Caco-2 (cell line): Measurements from ENCODE around the gene CAMK4. TPM values are rescaled to one million over a fixed set of nuclear protein-coding genes. Genes with fewer than 3 reads are reported as not detected.

Source experiments
- BruUV-seq: library from RNA; stranded (reverse); fragments of 400-500 nt; replicated peaks from 2 replicates; lab custom pipeline; 2021; lab: Mats Ljungman, UMichigan
- CTCF ChIA-PET: fragments of 300-600 bp; sonication (Branson Sonifier 250); formaldehyde crosslinking; loops from one replicate; lab custom pipeline; 2022; ENCODE audit warnings: antibody characterized with exemption; lab: Charles Lee
- POLR2A ChIA-PET: fragments of 300-600 bp; sonication (Branson Sonifier 250); formaldehyde crosslinking; loops from one replicate; lab custom pipeline; 2022; ENCODE audit warnings: antibody characterized with exemption; lab: Charles Lee
- DNase-seq, 2 experiments: peaks; one replicate each; pipeline versions ENCODE4 v3.0.0 to v3.0.0-alpha.2; 2020 to 2022
- H3K27me3 ChIP-seq: replicated peaks from 2 replicates; pipeline ENCODE4 v1.6.0; 2011; ENCODE audit warnings: low read length; ENCODE audit not compliant: control insufficient read depth, insufficient read depth
- H3K36me3 ChIP-seq: 2 replicates; pipeline ENCODE4 v1.5.1; 2011; ENCODE audit warnings: low read length; ENCODE audit not compliant: control insufficient read depth, insufficient read depth
- H3K4me1 ChIP-seq: fragments of 250-450 bp; sonication (Bioruptor Pico); 2 replicates; pipeline ENCODE4 v1.5.1; 2020; ENCODE audit warnings: mild to moderate bottlenecking
- H3K4me3 ChIP-seq: 2 replicates; pipeline ENCODE4 v1.5.1; 2011; ENCODE audit warnings: low read depth, mild to moderate bottlenecking, control low read depth, low read length
- H3K9me3 ChIP-seq: fragments of 250-450 bp; sonication (Bioruptor Pico); 2 replicates; pipeline ENCODE4 v1.5.1; 2020; ENCODE audit warnings: mild to moderate bottlenecking, moderate library complexity
- H3K27ac Mint-ChIP-seq: one replicate; pipeline ENCODE4 v1.8.0; 2022; ENCODE audit warnings: mixed read lengths; ENCODE audit not compliant: unreplicated experiment
- H3K27me3 Mint-ChIP-seq: one replicate; pipeline ENCODE4 v1.8.0; 2022; ENCODE audit warnings: mixed read lengths; ENCODE audit not compliant: insufficient read depth, unreplicated experiment
- H3K36me3 Mint-ChIP-seq: one replicate; pipeline ENCODE4 v1.8.0; 2022; ENCODE audit warnings: mild to moderate bottlenecking, mixed read lengths; ENCODE audit not compliant: insufficient read depth, unreplicated experiment
- H3K4me1 Mint-ChIP-seq: one replicate; pipeline ENCODE4 v1.8.0; 2022; ENCODE audit warnings: low read depth, mixed read lengths; ENCODE audit not compliant: unreplicated experiment
- H3K4me3 Mint-ChIP-seq: one replicate; pipeline ENCODE4 v1.8.0; 2022; ENCODE audit warnings: mild to moderate bottlenecking, moderate library complexity, mixed read lengths; ENCODE audit not compliant: unreplicated experiment
- H3K9me3 Mint-ChIP-seq: one replicate; pipeline ENCODE4 v1.8.0; 2022; ENCODE audit warnings: mixed read lengths; ENCODE audit not compliant: unreplicated experiment
- intact Hi-C: fragments of 100-400 bp; cut with micrococcal nuclease; formaldehyde crosslinking; loops from one replicate; pipeline ENCODE4 v1.10.0; 2022; ENCODE audit not compliant: unreplicated experiment
- total RNA-seq: library from RNA; stranded (reverse); gene quantifications from 2 replicates; pipeline ENCODE4 v1.2.3, GENCODE V29; 2022
- TF ChIP-seq, protein P1 (sequence below), 2 experiments: fragments of 200-600 bp in 1 of 2; IDR thresholded peaks; 1 replicate in 1 of 2; 2 replicates in 1 of 2; pipeline versions ENCODE4 v1.5.1 to v1.8.0; 2011 to 2022; ENCODE audit warnings: antibody characterized with exemption in 1 of 2, control low read depth in 1 of 2, inconsistent platforms in 1 of 2, low read depth in 1 of 2, low read length in 1 of 2, mild to moderate bottlenecking in 1 of 2, moderate library complexity in 1 of 2; ENCODE audit not compliant: insufficient read depth in 1 of 2, severe bottlenecking in 1 of 2, unreplicated experiment in 1 of 2

Gene CAMK4
- total RNA-seq, 1 experiment from 2014 or later = not detected

DNA sequence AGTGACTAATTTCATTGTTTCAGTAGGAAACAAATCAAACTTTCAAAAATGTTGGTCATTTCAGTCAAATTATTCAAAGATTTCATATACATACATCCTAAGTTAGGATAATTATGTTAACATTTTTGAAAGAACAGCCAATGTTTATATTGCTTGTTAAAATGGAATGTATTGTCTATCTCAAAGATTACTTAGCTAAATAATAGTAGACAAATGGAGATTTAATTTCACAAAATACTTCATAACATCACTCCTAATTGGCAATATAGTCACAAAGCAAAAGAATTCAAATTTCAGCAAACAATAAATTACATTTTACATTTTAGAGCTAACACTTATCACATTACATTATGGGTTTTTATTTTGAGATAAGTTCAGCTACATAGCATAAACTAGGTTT is 262.7 kb downstream of the CAMK4 start:
- no peak overlapping the region for H3K4me3 Mint-ChIP-seq
- H3K36me3 Mint-ChIP-seq = no peaks in the 10 kb centered on the region
- ChIA-PET POLR2A (no interaction called here), CTCF (no interaction called here)
- DNase-seq = no peak
- BruUV-seq = no TSS peak
- Histone ChIP-seq H3K4me1 (no peaks in the 10 kb centered on the region), H3K9me3 (no peaks in the 10 kb centered on the region), H3K4me3 (no peak overlapping the region), H3K36me3 (no peaks in the 10 kb centered on the region), H3K27me3 (no peaks in the 10 kb centered on the region)
- H3K9me3 Mint-ChIP-seq = no peaks in the 10 kb centered on the region
- H3K27me3 Mint-ChIP-seq = no peaks in the 10 kb centered on the region
- H3K4me1 Mint-ChIP-seq = peaks cover 7% of the 10 kb centered on the region
- intact Hi-C loops = no loop called here
- no peak overlapping the region for H3K27ac Mint-ChIP-seq
- TF ChIP-seq, protein P1, sequence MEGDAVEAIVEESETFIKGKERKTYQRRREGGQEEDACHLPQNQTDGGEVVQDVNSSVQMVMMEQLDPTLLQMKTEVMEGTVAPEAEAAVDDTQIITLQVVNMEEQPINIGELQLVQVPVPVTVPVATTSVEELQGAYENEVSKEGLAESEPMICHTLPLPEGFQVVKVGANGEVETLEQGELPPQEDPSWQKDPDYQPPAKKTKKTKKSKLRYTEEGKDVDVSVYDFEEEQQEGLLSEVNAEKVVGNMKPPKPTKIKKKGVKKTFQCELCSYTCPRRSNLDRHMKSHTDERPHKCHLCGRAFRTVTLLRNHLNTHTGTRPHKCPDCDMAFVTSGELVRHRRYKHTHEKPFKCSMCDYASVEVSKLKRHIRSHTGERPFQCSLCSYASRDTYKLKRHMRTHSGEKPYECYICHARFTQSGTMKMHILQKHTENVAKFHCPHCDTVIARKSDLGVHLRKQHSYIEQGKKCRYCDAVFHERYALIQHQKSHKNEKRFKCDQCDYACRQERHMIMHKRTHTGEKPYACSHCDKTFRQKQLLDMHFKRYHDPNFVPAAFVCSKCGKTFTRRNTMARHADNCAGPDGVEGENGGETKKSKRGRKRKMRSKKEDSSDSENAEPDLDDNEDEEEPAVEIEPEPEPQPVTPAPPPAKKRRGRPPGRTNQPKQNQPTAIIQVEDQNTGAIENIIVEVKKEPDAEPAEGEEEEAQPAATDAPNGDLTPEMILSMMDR (IDR thresholded peaks at IDR 0.05; ENCODE audit: insufficient read depth in 1 of 2, low read depth in 1 of 2, low read length in 1 of 2, severe bottlenecking in 1 of 2, unreplicated experiment in 1 of 2) = no peak

DNA sequence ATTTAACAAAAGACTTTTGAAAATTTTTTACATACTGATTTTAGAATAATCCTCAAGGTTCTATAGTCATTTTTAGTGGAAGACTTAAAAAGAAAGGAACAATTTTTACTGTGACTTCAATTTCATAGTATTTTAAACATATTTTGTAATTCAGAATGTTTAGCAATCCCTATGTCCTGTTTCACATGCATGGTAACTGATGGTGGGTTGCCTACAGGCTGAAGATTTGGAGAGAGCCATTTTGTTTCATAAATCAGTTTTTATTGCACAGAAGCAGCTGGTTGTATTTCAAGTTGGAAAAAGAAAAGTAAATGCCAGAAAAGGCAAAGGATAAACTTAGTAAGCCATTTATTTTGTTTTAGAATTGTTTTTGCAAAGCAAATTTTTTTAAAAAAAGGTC is 264.2 kb downstream of the CAMK4 start:
- ChIA-PET CTCF (no interaction called here), POLR2A (no interaction called here)
- Mint-ChIP-seq H3K27ac (no peak overlapping the region), H3K27me3 (no peaks in the 10 kb centered on the region), H3K36me3 (peaks cover 1% of the 10 kb centered on the region), H3K4me3 (no peak overlapping the region), H3K9me3 (no peaks in the 10 kb centered on the region), H3K4me1 (peaks cover 7% of the 10 kb centered on the region)
- no peaks in the 10 kb centered on the region for H3K36me3 ChIP-seq
- no peak overlapping the region for H3K4me3 ChIP-seq
- intact Hi-C loops = no loop called here
- no peaks in the 10 kb centered on the region for H3K9me3 ChIP-seq
- DNase-seq = no peak
- no TSS peak for BruUV-seq
- TF ChIP-seq, protein P1 (IDR thresholded peaks at IDR 0.05; ENCODE audit: insufficient read depth in 1 of 2, low read depth in 1 of 2, low read length in 1 of 2, severe bottlenecking in 1 of 2, unreplicated experiment in 1 of 2) = no peak
- H3K27me3 ChIP-seq = no peaks in the 10 kb centered on the region
- no peaks in the 10 kb centered on the region for H3K4me1 ChIP-seq

DNA sequence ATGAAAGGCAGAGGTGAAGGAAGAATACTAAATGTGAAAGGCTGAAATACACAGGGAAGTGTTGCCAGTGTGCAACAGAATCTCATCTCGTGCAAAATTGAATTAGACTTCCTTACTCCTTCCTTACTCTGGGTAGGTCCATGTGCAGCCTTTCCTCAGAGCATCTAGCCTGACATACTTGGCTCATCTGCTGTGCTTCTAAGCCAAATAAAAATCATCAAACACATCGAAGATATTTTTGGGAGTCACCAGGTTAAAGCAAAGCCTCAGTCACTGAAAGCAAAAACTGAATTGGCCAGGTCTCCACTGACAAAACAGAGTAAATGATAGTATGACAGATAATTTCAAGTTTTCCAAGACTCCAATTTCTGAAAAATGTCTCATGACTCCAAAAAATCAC is 268.8 kb downstream of the CAMK4 start:
- H3K36me3 ChIP-seq = peaks cover 1% of the 10 kb centered on the region; the same call in 1 of the 2 replicates
- H3K9me3 ChIP-seq = no peaks in the 10 kb centered on the region
- Mint-ChIP-seq H3K4me1 (no peaks in the 10 kb centered on the region), H3K4me3 (no peak overlapping the region), H3K27me3 (no peaks in the 10 kb centered on the region), H3K36me3 (peaks cover 31% of the 10 kb centered on the region), H3K27ac (no peak overlapping the region), H3K9me3 (no peaks in the 10 kb centered on the region)
- no peak overlapping the region for H3K4me3 ChIP-seq
- TF ChIP-seq, protein P1 (IDR thresholded peaks at IDR 0.05; ENCODE audit: insufficient read depth in 1 of 2, low read depth in 1 of 2, low read length in 1 of 2, severe bottlenecking in 1 of 2, unreplicated experiment in 1 of 2) = no peak
- intact Hi-C loops = no loop called here
- no peaks in the 10 kb centered on the region for H3K4me1 ChIP-seq
- no peaks in the 10 kb centered on the region for H3K27me3 ChIP-seq
- no TSS peak for BruUV-seq
- POLR2A ChIA-PET = no interaction called here
- CTCF ChIA-PET = no interaction called here
- DNase-seq = no peak
